Activated CD8-positive, alpha-beta memory T cell treated with anti-CD3 and anti-CD28 coated beads, Interleukin-2, amount 10 ng/mL, durations not matched to agents 7 days and 5 days (primary cell): Measurements from ENCODE around the gene EEF1B2. TPM values are rescaled to one million over a fixed set of nuclear protein-coding genes. Genes with fewer than 3 reads are reported as not detected.
"Not testable (repeated sequence)": the region's sequence is repeated elsewhere in the genome, so short reads cannot be mapped to it uniquely, and the experiment has no call there.

Experiments
- ATAC-seq: fragments of 150-1000 bp; cut with Tn5 transposase; one replicate; pipeline ENCODE4 v1.10.0; 2021; ENCODE audit warnings: moderate library complexity
- CTCF ChIA-PET: fragments of 350-600 bp; sonication (Branson Sonifier 250); formaldehyde crosslinking; loops from one replicate; lab custom pipeline; 2021; ENCODE audit warnings: antibody characterized with exemption; lab: Charles Lee
- DNase-seq: peaks from one replicate; pipeline ENCODE4 v3.0.0-alpha.2; 2020
- H3K27ac Mint-ChIP-seq: one replicate; pipeline ENCODE4 v1.8.0; 2021; ENCODE audit warnings: mild to moderate bottlenecking, mixed read lengths
- H3K27me3 Mint-ChIP-seq: one replicate; pipeline ENCODE4 v1.8.0; 2021; ENCODE audit warnings: mixed read lengths
- H3K36me3 Mint-ChIP-seq: one replicate; pipeline ENCODE4 v1.8.0; 2021; ENCODE audit warnings: mild to moderate bottlenecking, mixed read lengths
- H3K4me1 Mint-ChIP-seq: one replicate; pipeline ENCODE4 v1.8.0; 2021; ENCODE audit warnings: mixed read lengths
- H3K4me3 Mint-ChIP-seq: one replicate; pipeline ENCODE4 v1.8.0; 2021; ENCODE audit warnings: mild to moderate bottlenecking, moderate library complexity, mixed read lengths
- H3K9me3 Mint-ChIP-seq: one replicate; pipeline ENCODE4 v1.8.0; 2022; ENCODE audit warnings: low read depth, mixed read lengths
- total RNA-seq, 2 experiments: library from RNA; stranded (reverse); gene quantifications; one replicate each; pipeline ENCODE4 v1.2.3, GENCODE V29; 2021

The EEF1B2 gene
- total RNA-seq, 2 experiments from 2014 or later = 417 to 565 TPM

DNA sequence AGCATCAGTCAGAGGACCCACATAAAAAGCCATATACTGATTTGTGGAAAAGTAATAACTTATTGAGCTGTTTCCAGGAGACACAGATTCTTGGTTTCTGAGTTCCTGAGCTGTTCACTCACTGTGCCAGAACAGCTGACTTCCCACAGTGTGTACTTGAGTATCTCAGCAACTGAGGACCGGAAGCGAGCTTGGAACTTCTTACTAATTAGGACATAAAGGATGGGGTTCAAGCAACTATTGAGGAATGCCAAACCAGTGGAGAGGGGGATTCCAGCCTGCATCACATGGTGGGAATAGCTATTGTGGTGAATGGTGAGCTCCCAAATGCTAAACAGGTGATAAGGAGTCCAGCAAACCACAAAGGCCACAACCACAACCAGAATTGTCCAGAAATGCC lies 16.4 kb downstream of the EEF1B2 start:
- Mint-ChIP-seq H3K4me1 (no peaks in the 10 kb centered on the region), H3K9me3 (no peaks in the 10 kb centered on the region), H3K36me3 (no peaks in the 10 kb centered on the region), H3K4me3 (no peak overlapping the region), H3K27ac (no peak overlapping the region), H3K27me3 (no peaks in the 10 kb centered on the region)
- CTCF ChIA-PET = no interaction called here
- ATAC-seq (no peak), DNase-seq (no peak)

DNA sequence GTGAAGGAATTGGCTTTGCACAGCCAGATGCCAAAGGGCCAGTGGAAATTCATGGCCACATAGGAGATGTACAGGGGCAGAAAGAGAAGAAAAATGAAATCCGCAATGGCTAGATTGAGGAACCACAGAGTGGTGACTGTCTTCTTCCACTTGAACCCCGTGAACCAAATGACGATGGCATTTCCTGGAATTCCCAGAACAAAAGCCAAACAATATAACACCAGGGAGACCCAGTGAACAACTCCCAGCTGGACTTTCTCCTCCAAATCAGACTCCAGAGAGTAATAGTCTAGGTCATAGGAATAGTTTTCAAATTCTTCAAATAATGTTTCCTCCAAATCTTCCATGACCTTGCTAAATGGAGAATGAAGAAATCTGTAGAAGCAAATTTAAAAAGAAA lies 17.2 kb downstream of the EEF1B2 start:
- no peaks in the 10 kb centered on the region for H3K27me3 Mint-ChIP-seq
- H3K4me3 Mint-ChIP-seq = no peak overlapping the region
- H3K36me3 Mint-ChIP-seq = no peaks in the 10 kb centered on the region
- H3K9me3 Mint-ChIP-seq = no peaks in the 10 kb centered on the region
- no peak for DNase-seq
- no peak overlapping the region for H3K27ac Mint-ChIP-seq
- no peaks in the 10 kb centered on the region for H3K4me1 Mint-ChIP-seq
- CTCF ChIA-PET = no interaction called here
- ATAC-seq = no peak

DNA sequence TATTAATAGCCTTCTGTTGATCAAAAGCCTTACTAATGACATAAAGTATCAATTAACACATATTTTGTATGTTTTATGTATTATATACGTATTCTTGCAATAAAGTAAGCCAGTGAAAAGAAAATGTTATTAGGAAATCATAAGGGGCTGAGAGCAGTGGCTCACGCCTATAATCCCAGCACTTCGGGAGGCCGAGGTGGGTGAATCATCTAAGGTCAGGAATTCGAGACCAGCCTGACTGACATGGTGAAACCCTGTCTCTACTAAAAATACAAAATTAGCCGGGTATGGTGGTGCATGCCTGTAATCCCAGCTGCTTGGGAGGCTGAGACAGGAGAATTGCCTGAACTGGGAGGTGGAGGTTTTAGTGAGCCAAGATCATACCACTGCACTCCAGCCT lies 21.8 kb downstream of the EEF1B2 start:
- DNase-seq, CTCF ChIA-PET, H3K27me3 Mint-ChIP-seq, ATAC-seq, H3K9me3 Mint-ChIP-seq, H3K4me1 Mint-ChIP-seq, H3K27ac Mint-ChIP-seq, H3K36me3 Mint-ChIP-seq, H3K4me3 Mint-ChIP-seq: not testable (repeated sequence)

DNA sequence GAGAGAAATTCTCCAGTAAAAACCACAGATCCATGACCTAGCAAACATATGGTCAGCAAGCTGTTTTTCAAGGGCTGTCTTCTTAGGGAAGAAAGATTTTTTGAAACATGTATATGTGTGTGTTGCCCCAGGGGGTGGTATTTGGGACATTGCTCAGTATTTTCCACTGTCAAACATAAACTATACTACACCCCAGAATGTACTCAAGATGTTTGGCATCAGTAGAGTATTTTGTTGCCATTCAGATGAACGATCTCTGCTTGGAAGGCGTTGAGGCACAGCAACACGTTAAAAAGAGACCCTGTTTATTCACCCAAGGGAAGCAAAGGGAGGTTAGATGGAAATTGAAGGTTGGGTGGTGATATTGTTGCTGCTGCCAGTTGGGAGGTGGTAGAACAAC lies 30.0 kb downstream of the EEF1B2 start:
- CTCF ChIA-PET = no interaction called here
- Mint-ChIP-seq H3K27me3 (peaks cover 34% of the 10 kb centered on the region), H3K4me3 (no peak overlapping the region), H3K36me3 (no peaks in the 10 kb centered on the region), H3K9me3 (no peaks in the 10 kb centered on the region), H3K4me1 (no peaks in the 10 kb centered on the region), H3K27ac (no peak overlapping the region)
- ATAC-seq (no peak), DNase-seq (no peak)

DNA sequence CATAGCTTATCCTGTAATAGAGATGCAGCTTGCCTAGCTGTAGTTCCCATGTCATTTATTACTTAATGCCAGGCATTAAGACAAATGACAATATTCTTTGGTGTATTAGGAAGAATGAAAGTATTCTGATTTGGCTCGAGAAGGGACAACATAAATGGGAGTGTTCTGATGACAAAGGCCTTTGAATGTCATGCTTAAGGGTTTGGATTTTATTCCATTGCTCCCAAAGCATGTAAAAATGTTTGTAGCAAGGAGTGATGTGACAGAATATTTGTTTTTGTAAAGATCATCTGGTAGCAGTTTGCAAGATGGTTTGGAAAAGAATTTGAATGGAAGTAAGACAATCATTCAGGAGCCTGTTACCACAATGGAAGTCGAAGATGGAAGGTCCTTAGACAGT lies 30.4 kb downstream of the EEF1B2 start:
- Mint-ChIP-seq H3K27ac (no peak overlapping the region), H3K27me3 (peaks cover 37% of the 10 kb centered on the region), H3K9me3 (no peaks in the 10 kb centered on the region), H3K4me3 (no peak overlapping the region), H3K36me3 (no peaks in the 10 kb centered on the region), H3K4me1 (no peaks in the 10 kb centered on the region)
- CTCF ChIA-PET = no interaction called here
- DNase-seq (no peak), ATAC-seq (no peak)

DNA sequence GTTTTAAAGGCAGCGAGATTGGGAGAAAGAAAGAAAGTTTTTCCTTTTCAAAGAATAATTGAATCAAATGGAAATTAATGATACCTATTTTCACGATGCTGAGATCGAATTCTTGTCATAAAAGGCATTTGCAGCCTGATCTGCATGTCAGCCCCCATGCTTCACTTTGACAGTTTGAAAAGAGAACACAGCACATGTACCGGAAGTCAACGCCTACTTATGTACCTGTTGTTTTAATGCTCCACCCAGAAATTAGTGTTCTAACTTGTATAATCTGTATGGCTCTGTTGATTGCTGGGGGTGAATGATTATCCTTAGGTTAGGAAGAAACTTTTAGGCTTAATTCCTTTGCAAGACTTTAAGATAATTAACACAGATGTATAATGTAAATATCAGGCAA lies 31.0 kb downstream of the EEF1B2 start:
- CTCF ChIA-PET = no interaction called here
- Mint-ChIP-seq H3K27ac (no peak overlapping the region), H3K4me1 (no peaks in the 10 kb centered on the region), H3K9me3 (no peaks in the 10 kb centered on the region), H3K4me3 (no peak overlapping the region), H3K36me3 (no peaks in the 10 kb centered on the region), H3K27me3 (peaks cover 37% of the 10 kb centered on the region)
- DNase-seq = no peak
- no peak for ATAC-seq

DNA sequence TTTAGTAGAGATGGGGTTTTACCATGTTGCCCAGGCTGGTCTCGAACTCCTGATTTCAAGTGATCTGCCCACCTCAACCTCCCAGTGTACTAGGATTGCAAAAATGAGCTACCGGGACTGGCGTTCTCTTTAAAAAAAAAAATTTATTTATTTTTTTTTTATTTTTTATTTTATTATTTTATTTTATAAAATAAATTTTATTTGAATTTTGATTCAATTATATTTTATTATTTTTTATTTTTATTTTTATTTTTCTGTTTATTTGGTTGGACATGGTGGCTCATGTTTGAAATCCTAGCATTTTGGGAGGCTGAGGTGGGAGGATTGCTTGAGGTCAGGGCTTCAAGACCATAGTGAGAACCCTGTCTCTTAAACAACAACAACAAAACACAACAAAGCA lies 32.5 kb downstream of the EEF1B2 start:
- CTCF ChIA-PET = no interaction called here
- Mint-ChIP-seq H3K4me3 (no peak overlapping the region), H3K27me3 (peaks cover 37% of the 10 kb centered on the region), H3K9me3 (no peaks in the 10 kb centered on the region), H3K4me1 (no peaks in the 10 kb centered on the region), H3K27ac (no peak overlapping the region), H3K36me3 (no peaks in the 10 kb centered on the region)
- no peak for ATAC-seq
- DNase-seq = no peak

DNA sequence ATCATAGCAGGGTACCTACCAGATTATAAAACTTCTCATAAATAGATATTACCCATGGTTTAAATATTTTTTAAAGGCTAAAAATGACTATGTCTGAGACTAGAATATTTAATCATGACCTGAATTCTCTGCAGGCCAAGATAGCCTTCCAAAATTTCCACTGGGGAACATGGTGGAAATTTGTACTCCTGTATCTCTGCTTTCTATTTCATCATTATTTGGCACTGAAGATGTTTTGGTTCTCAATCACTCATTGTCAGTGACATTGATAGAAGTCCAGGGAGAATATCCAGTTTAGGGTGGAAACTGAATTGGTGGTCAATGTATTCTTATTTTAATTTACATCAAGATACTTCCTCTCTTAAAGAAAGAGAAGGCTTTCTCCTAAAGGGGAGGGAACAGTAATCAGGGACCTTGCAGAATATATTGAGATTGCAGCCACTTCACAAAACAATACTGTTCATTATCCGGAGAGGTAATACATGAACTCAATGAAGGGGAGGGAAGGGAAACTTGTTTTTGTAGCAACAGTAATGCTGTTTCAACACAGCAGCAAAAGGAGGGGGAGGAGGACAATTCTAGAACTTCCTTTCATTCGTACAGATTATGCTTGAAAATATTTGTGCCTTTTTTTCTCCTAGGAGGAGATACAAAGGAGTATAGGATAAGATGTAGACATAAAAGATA lies 34.1 kb downstream of the EEF1B2 start:
- Mint-ChIP-seq H3K27me3 (peaks cover 42% of the 10 kb centered on the region), H3K4me3 (no peak overlapping the region), H3K4me1 (no peaks in the 10 kb centered on the region), H3K36me3 (no peaks in the 10 kb centered on the region), H3K27ac (no peak overlapping the region), H3K9me3 (no peaks in the 10 kb centered on the region)
- CTCF ChIA-PET = no interaction called here
- DNase-seq (no peak), ATAC-seq (no peak)

DNA sequence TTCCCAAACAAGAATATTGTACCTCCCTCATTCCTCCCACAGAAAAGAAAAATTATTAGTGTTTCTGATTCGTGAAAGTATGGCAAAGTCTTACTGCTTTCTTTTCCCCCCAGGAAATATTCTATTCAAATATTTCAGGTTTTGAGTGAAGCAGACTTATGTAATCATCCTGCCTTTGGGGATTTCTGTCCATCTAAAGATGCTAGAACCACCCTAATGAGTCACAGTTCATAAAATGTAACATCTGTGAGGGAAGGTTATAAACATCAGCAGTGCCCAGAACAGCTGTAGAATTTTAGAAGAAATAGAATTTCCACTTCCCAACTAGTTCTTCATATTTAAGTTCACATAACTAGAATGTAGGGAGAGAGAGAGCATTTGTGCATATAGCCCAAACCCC lies 39.0 kb downstream of the EEF1B2 start:
- Mint-ChIP-seq H3K27me3 (peaks cover 19% of the 10 kb centered on the region), H3K36me3 (no peaks in the 10 kb centered on the region), H3K4me3 (no peak overlapping the region), H3K9me3 (no peaks in the 10 kb centered on the region), H3K4me1 (no peaks in the 10 kb centered on the region), H3K27ac (no peak overlapping the region)
- ATAC-seq (no peak), DNase-seq (no peak)
- CTCF ChIA-PET = no interaction called here

DNA sequence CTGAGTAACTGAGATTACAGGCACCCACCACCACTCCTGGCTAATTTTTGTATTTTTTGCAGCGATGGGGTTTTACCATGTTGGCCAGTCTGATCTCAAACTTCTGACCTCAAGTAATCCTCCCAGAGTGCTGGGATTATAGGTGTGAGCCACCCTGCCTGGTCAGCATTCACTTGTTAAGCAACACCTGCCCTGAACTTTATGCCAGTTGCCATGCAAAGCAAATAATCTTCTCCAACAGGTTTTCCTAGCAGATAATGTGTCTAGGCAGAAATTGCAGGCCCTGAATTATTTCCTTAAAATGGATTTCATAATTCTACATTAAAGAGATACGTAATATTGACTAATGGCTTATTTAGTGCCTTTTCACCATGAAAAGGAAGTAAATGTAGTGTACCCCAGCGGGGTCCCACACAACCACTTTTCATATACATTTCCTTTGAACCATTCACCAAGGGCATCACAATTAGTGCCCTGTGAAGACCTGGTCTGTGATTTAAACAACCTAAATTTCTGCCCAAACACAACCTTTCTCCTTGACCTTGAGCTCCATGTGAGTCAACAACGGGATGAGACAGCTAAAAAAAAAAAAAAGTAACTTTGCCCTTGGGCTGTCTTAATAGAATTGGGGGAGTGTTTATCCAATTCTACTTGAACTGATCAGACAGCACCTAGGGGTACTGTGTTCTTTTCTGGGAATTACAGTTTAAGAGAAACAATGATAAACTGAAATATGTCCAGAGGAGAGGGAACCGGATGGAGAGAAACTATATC lies 41.6 kb downstream of the EEF1B2 start:
- Mint-ChIP-seq H3K27me3 (peaks cover 13% of the 10 kb centered on the region), H3K9me3 (no peaks in the 10 kb centered on the region), H3K4me1 (no peaks in the 10 kb centered on the region), H3K27ac (no peak overlapping the region), H3K36me3 (no peaks in the 10 kb centered on the region), H3K4me3 (no peak overlapping the region)
- CTCF ChIA-PET = no interaction called here
- no peak for ATAC-seq
- no peak for DNase-seq

DNA sequence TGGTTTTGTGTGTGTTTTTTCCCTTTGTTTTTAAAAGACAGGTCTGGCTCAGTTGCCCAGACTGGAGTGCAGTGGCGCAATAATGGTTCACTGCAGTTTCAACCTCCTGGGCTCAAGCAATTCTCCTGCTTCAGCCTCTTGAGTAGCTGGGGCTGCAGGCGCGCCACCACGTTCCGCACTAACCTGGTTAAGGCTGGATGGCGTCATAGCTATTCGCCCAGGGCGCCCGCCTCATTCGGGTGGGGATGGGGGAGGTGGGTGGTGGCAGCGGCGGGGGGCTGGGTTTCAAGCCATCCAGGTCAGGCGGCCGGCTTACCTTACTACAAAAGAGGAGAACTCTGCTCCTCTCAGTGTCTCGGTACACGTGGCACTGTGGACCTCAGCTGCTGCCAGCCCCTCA lies 42.8 kb downstream of the EEF1B2 start:
- no peak overlapping the region for H3K27ac Mint-ChIP-seq
- peaks cover 10% of the 10 kb centered on the region for H3K27me3 Mint-ChIP-seq
- H3K36me3 Mint-ChIP-seq = no peaks in the 10 kb centered on the region
- DNase-seq (no peak), ATAC-seq (no peak)
- CTCF ChIA-PET = interaction anchor here (1.2 kb wide), 1 partner anchor 967 kb away, joined by 4 read pairs; no protein-coding TSS in a partner anchor
- H3K4me1 Mint-ChIP-seq = peaks cover 6% of the 10 kb centered on the region
- H3K4me3 Mint-ChIP-seq = no peak overlapping the region
- H3K9me3 Mint-ChIP-seq = no peaks in the 10 kb centered on the region

DNA sequence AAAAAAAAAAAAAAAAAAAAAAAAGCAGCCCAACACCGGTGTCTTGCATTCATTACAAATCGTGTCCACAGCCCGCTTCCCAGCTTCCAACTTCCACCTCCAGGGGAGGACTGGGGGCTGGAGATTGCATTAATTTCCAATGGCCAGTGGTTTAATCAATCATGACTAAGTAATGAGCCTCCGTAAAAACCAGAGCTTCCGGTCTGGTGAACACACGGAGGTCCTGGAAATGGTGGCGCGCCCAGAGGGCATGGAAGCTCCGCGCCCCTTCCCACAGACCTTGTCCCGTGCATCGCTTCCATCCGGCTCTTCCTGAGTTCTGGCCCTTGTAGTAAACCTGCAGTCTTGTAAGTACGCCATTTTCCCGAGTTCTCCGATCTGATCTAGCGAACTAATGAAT lies 43.6 kb downstream of the EEF1B2 start:
- peaks cover 9% of the 10 kb centered on the region for H3K4me1 Mint-ChIP-seq
- H3K9me3 Mint-ChIP-seq = no peaks in the 10 kb centered on the region
- H3K4me3 Mint-ChIP-seq = no peak overlapping the region
- CTCF ChIA-PET = interaction anchor here (1.2 kb wide), 1 partner anchor 966 kb away, joined by 4 read pairs; no protein-coding TSS in a partner anchor
- no peak overlapping the region for H3K27ac Mint-ChIP-seq
- peaks cover 7% of the 10 kb centered on the region for H3K27me3 Mint-ChIP-seq
- no peaks in the 10 kb centered on the region for H3K36me3 Mint-ChIP-seq
- DNase-seq (no peak), ATAC-seq (no peak)

DNA sequence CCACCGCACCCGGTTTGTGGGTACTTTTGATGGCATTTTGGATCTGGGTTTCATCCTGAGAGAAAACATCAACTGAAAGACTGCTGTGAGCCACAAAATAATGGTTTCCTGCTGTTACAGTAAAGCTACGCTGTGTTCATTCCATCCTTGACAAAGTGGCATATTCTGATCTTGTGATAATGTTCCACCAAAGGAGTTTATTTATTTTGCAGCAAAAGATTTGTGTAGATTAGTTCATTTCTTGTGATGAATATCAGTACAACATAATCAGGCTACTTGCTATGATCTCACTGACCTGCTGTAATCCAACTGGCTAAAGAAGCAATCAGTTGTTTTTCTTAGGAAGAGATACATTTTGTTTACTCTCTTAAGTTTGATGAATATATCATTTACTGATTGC lies 45.0 kb downstream of the EEF1B2 start:
- CTCF ChIA-PET = no interaction called here
- DNase-seq (no peak), ATAC-seq (no peak)
- peaks cover 2% of the 10 kb centered on the region for H3K27me3 Mint-ChIP-seq
- no peaks in the 10 kb centered on the region for H3K36me3 Mint-ChIP-seq
- H3K4me3 Mint-ChIP-seq = no peak overlapping the region
- no peak overlapping the region for H3K27ac Mint-ChIP-seq
- peaks cover 9% of the 10 kb centered on the region for H3K4me1 Mint-ChIP-seq
- no peaks in the 10 kb centered on the region for H3K9me3 Mint-ChIP-seq

DNA sequence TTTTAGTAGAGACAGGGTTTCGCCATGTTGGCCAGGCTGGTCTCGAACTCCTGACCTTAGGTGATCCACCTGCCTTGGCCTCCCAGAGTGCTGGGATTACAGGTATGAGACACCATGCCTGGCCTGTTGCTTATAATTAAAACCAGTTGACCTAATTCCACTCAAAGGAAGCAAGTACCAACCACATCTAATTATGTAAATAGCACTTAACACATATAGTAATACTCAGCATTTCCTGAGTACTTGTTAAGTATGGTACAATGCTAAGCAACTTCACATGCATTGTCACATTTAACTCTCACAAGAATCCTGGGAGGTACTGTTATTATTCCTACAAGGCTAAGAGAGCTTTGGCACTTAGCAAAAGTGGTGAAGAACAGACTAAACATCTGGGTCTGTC lies 47.6 kb downstream of the EEF1B2 start:
- H3K4me3 Mint-ChIP-seq, H3K27me3 Mint-ChIP-seq, H3K9me3 Mint-ChIP-seq, H3K36me3 Mint-ChIP-seq, CTCF ChIA-PET, ATAC-seq, H3K27ac Mint-ChIP-seq, DNase-seq, H3K4me1 Mint-ChIP-seq: not testable (repeated sequence)
